PC-3 (cell line): ENCODE measurements around the gene MAP3K5.

Source experiments
- CTCF ChIP-seq: fragments of 300-600 bp; sonication (generic); conservative IDR thresholded peaks from 2 replicates; pipeline ENCODE4 v1.5.1; 2017; ENCODE audit warnings: antibody characterized with exemption, low read depth, mild to moderate bottlenecking, low read length
- EZH2 ChIP-seq: fragments of 300-600 bp; sonication (generic); IDR thresholded peaks from one replicate; pipeline ENCODE4 v1.6.1; 2017; ENCODE audit warnings: antibody characterized with exemption, mild to moderate bottlenecking, low read length; ENCODE audit not compliant: unreplicated experiment
- EZH2phosphoT487 ChIP-seq: fragments of 300-600 bp; sonication (generic); IDR thresholded peaks from 2 replicates; pipeline ENCODE4 v1.6.1; 2018; ENCODE audit warnings: mild to moderate bottlenecking, antibody characterized with exemption, low read length, borderline replicate concordance

GRCh38 chr6:136599329-136600011 lies 192.8 kb downstream of the MAP3K5 start:
- TF ChIP-seq CTCF (no peak), EZH2 (no peak), EZH2phosphoT487 (no peak)
